Gastrocnemius medialis (tissue), 4 donors: ENCODE measurements around the gene FBXO24.

ENCODE experiments used
- CTCF ChIP-seq, 5 experiments: fragments of 450-650 bp in 3 of 5; fragments of 200-600 bp in 2 of 5; sonication (generic) in 2 of 5; IDR thresholded peaks in 4 of 5; conservative IDR thresholded peaks in 1 of 5; 1 replicate in 4 of 5; 2 replicates in 1 of 5; pipeline ENCODE4 v1.5.1; 2016 to 2019; ENCODE audit warnings: antibody characterized with exemption in 5 of 5, mild to moderate bottlenecking in 3 of 5, moderate library complexity in 3 of 5
- POLR2A ChIP-seq, 2 donors: fragments of 450-650 bp; IDR thresholded peaks; one replicate each; pipeline ENCODE4 v1.6.1; 2017; ENCODE audit warnings: antibody characterized with exemption in 2 of 2, mild to moderate bottlenecking in 2 of 2, moderate library complexity in 2 of 2

GRCh38 chr7:100627238-100627549 is 41.1 kb downstream of the FBXO24 start:
- TF ChIP-seq CTCF (IDR thresholded peaks at IDR 0.05 in 4 of 5, conservative IDR thresholded peaks at IDR 0.05 in 1 of 5) (no peak), POLR2A (IDR thresholded peaks at IDR 0.05) (no peak)
